GM12878 (cell line): ENCODE results near the gene TRIM71. TPM values are rescaled to one million over a fixed set of nuclear protein-coding genes. Genes with fewer than 3 reads are reported as not detected.

Experiments used
- ATAC-seq: fragments of 200-7000 bp; cut with Tn5 transposase; 3 replicates; pipeline ENCODE4 v1.9.1; 2020; ENCODE audit warnings: mild to moderate bottlenecking, moderate library complexity
- BruUV-seq: library from RNA; stranded (reverse); fragments of 400-500 nt; replicated peaks from 2 replicates; lab custom pipeline; 2021; lab: Mats Ljungman, UMichigan
- CTCF ChIA-PET: fragments of 300-600 bp; sonication (Branson Sonifier 250); formaldehyde crosslinking; extraction: SDS; loops from one replicate; lab custom pipeline; 2021; ENCODE audit warnings: inconsistent platforms; lab: Yijun Ruan, JAX
- POLR2A ChIA-PET: fragments of 350-600 bp; formaldehyde crosslinking; extraction: SDS; loops from one replicate; lab custom pipeline; 2021; ENCODE audit warnings: inconsistent platforms; lab: Charles Lee
- RAD21 ChIA-PET: fragments of 300-600 bp; sonication (Branson Sonifier 250); formaldehyde crosslinking; loops from one replicate; lab custom pipeline; 2023; ENCODE audit warnings: antibody characterized with exemption; ENCODE audit not compliant: unreplicated experiment; lab: Charles Lee
- SMC1A ChIA-PET: fragments of 300-600 bp; sonication (Branson Sonifier 250); formaldehyde crosslinking; loops from one replicate; lab custom pipeline; 2023; ENCODE audit not compliant: unreplicated experiment, uncharacterized antibody; lab: Charles Lee
- DNase-seq: peaks from one replicate; pipeline ENCODE4 v3.0.0-alpha.2; 2011; ENCODE audit warnings: low read depth, low spot score
- FAIRE-seq: peaks from 3 replicates; lab custom pipeline; 2011; peaks lifted over from hg19 to GRCh38; lab: Jason Lieb, UNC
- H2AFZ ChIP-seq: 2 replicates; pipeline ENCODE4 v1.6.0; 2011; ENCODE audit warnings: low read depth, low read length, control low read depth; ENCODE audit not compliant: control insufficient read depth
- H3K27ac ChIP-seq: 2 replicates; pipeline ENCODE4 v1.5.1; 2011; ENCODE audit warnings: control low read depth; ENCODE audit not compliant: control insufficient read depth, insufficient read depth
- H3K27me3 ChIP-seq, 2 experiments: replicated peaks in 1 of 2; 2 replicates each; pipeline versions ENCODE4 v1.6.0 to v1.6.1; 2011; ENCODE audit warnings: low read length in 1 of 2; ENCODE audit not compliant: control insufficient read depth in 2 of 2, insufficient read depth in 2 of 2
- H3K36me3 ChIP-seq, 2 experiments: 2 replicates each; pipeline ENCODE4 v1.5.1; 2011; ENCODE audit warnings: low read length in 1 of 2; ENCODE audit not compliant: control insufficient read depth in 2 of 2, insufficient read depth in 2 of 2
- H3K4me1 ChIP-seq: 2 replicates; pipeline ENCODE4 v1.6.1; 2011; ENCODE audit warnings: mild to moderate bottlenecking, low read length, moderate library complexity, mixed read lengths; ENCODE audit not compliant: control insufficient read depth, insufficient read depth
- H3K4me2 ChIP-seq: 2 replicates; pipeline ENCODE4 v1.6.0; 2011; ENCODE audit warnings: control low read depth; ENCODE audit not compliant: control insufficient read depth, insufficient read depth
- H3K4me3 ChIP-seq: fragments of 200-600 bp; sonication (generic); 2 replicates; pipeline ENCODE4 v1.5.1; 2016
- H3K79me2 ChIP-seq: 2 replicates; pipeline ENCODE4 v1.6.0; 2011; ENCODE audit warnings: low read length; ENCODE audit not compliant: control insufficient read depth, insufficient read depth
- H3K9ac ChIP-seq: 2 replicates; pipeline ENCODE4 v1.8.0; 2011; ENCODE audit warnings: low read length, control low read depth, mixed read lengths; ENCODE audit not compliant: control insufficient read depth, insufficient read depth
- H3K9me3 ChIP-seq: replicated peaks from 3 replicates; pipeline ENCODE4 v1.5.1; 2011; ENCODE audit warnings: mild to moderate bottlenecking, low read length; ENCODE audit not compliant: control insufficient read depth, insufficient read depth
- H4K20me1 ChIP-seq: 2 replicates; pipeline ENCODE4 v1.6.0; 2011; ENCODE audit not compliant: control insufficient read depth, insufficient read depth
- BCL11A ChIP-seq: IDR thresholded peaks from 2 replicates; pipeline ENCODE4 v1.6.1; 2011; ENCODE audit warnings: low read depth, low read length
- CHD4 ChIP-seq: fragments of 200-600 bp; sonication (generic); IDR thresholded peaks from 2 replicates; pipeline ENCODE4 v1.6.1; 2016; ENCODE audit warnings: mild to moderate bottlenecking
- CREM ChIP-seq: IDR thresholded peaks from 2 replicates; pipeline ENCODE4 v1.6.1; 2014; ENCODE audit warnings: antibody characterized with exemption, low read depth
- EED ChIP-seq: sonication (generic); IDR thresholded peaks from 2 replicates; pipeline ENCODE4 v1.6.1; 2016; ENCODE audit warnings: antibody characterized with exemption, low read depth
- EGR1 ChIP-seq, 2 experiments: IDR thresholded peaks; 1 replicate in 1 of 2; 2 replicates in 1 of 2; pipeline ENCODE4 v1.6.1; 2011 to 2012; ENCODE audit warnings: low read depth in 2 of 2, low read length in 2 of 2, borderline replicate concordance in 1 of 2, mild to moderate bottlenecking in 1 of 2, moderate library complexity in 1 of 2
- IKZF2 ChIP-seq, 2 experiments: fragments of 450-650 bp; IDR thresholded peaks; 2 replicates each; pipeline ENCODE4 v1.6.1; 2017; ENCODE audit warnings: mild to moderate bottlenecking in 2 of 2, moderate library complexity in 2 of 2
- KLF5 ChIP-seq: fragments of 450-650 bp; IDR thresholded peaks from 2 replicates; pipeline ENCODE4 v1.6.1; 2014; ENCODE audit warnings: mild to moderate bottlenecking; ENCODE audit not compliant: partially characterized antibody
- MEF2A ChIP-seq: IDR thresholded peaks from 2 replicates; pipeline ENCODE4 v1.6.1; 2011; ENCODE audit warnings: low read depth, mild to moderate bottlenecking, low read length, moderate library complexity; ENCODE audit not compliant: insufficient read depth
- NFIC ChIP-seq: IDR thresholded peaks from 2 replicates; pipeline ENCODE4 v1.6.1; 2012; ENCODE audit warnings: low read depth, mild to moderate bottlenecking, inconsistent platforms, low read length, moderate library complexity
- RB1 ChIP-seq: fragments of 450-650 bp; formaldehyde crosslinking; IDR thresholded peaks from 2 replicates; pipeline ENCODE4 v1.6.1; 2017; ENCODE audit warnings: mild to moderate bottlenecking, borderline replicate concordance
- RBBP5 ChIP-seq: fragments of 200-600 bp; sonication (generic); conservative IDR thresholded peaks from 2 replicates; pipeline ENCODE4 v1.6.1; 2016
- RELA ChIP-seq: fragments of 450-650 bp; IDR thresholded peaks from 2 replicates; pipeline ENCODE4 v1.8.0; 2014; ENCODE audit warnings: borderline replicate concordance; ENCODE audit not compliant: partially characterized antibody
- SMAD1 ChIP-seq: fragments of 450-650 bp; IDR thresholded peaks from 2 replicates; pipeline ENCODE4 v1.6.1; 2018; ENCODE audit warnings: mild to moderate bottlenecking, low read depth; ENCODE audit not compliant: partially characterized antibody
- SPI1 ChIP-seq: IDR thresholded peaks from 2 replicates; pipeline ENCODE4 v1.6.1; 2011; ENCODE audit warnings: low read depth, mild to moderate bottlenecking, low read length, moderate library complexity, borderline replicate concordance; ENCODE audit not compliant: insufficient read depth
- SUPT20H ChIP-seq: IDR thresholded peaks from 2 replicates; pipeline ENCODE4 v1.6.1; 2011; ENCODE audit warnings: low read depth, mild to moderate bottlenecking, low read length, moderate library complexity, borderline replicate concordance; ENCODE audit not compliant: control insufficient read depth
- TAF1 ChIP-seq: IDR thresholded peaks from 2 replicates; pipeline ENCODE4 v1.6.1; 2011; ENCODE audit warnings: mild to moderate bottlenecking, low read depth, low read length, borderline replicate concordance
- TARDBP ChIP-seq: IDR thresholded peaks from 2 replicates; pipeline ENCODE4 v1.6.1; 2016; ENCODE audit warnings: borderline replicate concordance
- ZNF274 ChIP-seq: IDR thresholded peaks from one replicate; pipeline ENCODE4 v1.8.0; 2011; ENCODE audit not compliant: insufficient read length, insufficient read depth
- WGBS: methylation state at CpG from one replicate; pipeline ENCODE4 v1.1.6; 2016; ENCODE audit warnings: low lambda C conversion rate; ENCODE audit not compliant: insufficient replicate concordance, insufficient coverage; ENCODE audit errors: missing lambda C conversion rate; 5-methylcytosine and 5-hydroxymethylcytosine counted together
- in situ Hi-C: fragments of 300-500 bp; cut with MboI; formaldehyde crosslinking; loops from 9 replicates; pipeline ENCODE4 v1.14.3; 2018; ENCODE audit warnings: mixed read lengths
- intact Hi-C: fragments of 100-400 bp; cut with micrococcal nuclease; formaldehyde crosslinking; loops from one replicate; pipeline ENCODE4 v1.14.2; 2022; ENCODE audit not compliant: unreplicated experiment
- polyA plus RNA-seq, 11 experiments: library from polyadenylated mRNA; depleted of rRNA in 4 of 11; unstranded in 6 of 11; stranded (reverse) in 5 of 11; fragments of >200 nt; fragmentation: Nextera tagmentation in 4 of 11; fragmentation: Illumina TruSeq in 1 of 11; extraction: Ambion mirVana in 4 of 11; extraction: Trizol in 1 of 11; gene quantifications; 1 replicate in 1 of 11; 2 replicates in 10 of 11; pipeline versions ENCODE4 v1.2.1 to v1.2.3, GENCODE V29; 2011 to 2016; ENCODE audit warnings: inconsistent platforms in 2 of 11, missing spikeins in 2 of 11, low read depth in 1 of 11
- total RNA-seq, 4 experiments: library from RNA; depleted of rRNA in 3 of 4; stranded (reverse); fragments of >200 nt in 3 of 4; fragmentation: Illumina TruSeq in 1 of 4; extraction: Trizol in 1 of 4; gene quantifications; 2 replicates each; pipeline versions ENCODE4 v1.2.1 to v1.2.3, GENCODE V29; 2013 to 2021
- TF ChIP-seq, protein P1 (sequence below): fragments of 450-650 bp; IDR thresholded peaks from 2 replicates; pipeline ENCODE4 v1.6.1; 2017; ENCODE audit warnings: mild to moderate bottlenecking, low read depth, inconsistent platforms; ENCODE audit not compliant: poor library complexity, severe bottlenecking

TRIM71 gene
- total and polyA plus RNA-seq, 10 of the 15 experiments (the other 5 are each of a cell fraction or from before 2014, with no cell fraction given): 0.02 to 1.8 (median 0.16) TPM

DNA sequence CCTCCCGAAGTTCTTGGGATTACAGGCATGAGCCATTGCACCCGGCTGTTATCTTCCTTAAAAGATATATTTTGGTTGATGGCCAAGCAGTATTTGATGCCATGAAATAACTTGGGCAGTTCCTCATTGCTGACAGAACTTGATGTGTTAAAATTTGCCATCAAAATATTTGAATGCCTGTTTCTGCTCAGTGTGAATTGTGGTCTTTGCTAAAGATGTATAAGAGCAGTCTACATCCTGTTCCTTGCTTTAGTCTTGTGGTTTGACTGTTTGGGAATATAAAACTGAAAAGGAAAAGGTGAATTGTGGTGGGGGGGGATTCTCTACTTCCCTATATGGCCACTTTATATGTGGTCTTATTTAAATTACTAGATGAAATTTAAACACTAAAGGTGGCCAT, 14.0 kb downstream of the TRIM71 start:
- ATAC-seq (no peak), DNase-seq (no peak), FAIRE-seq (no peak)
- Histone ChIP-seq H3K4me1 (no peaks in the 10 kb centered on the region), H4K20me1 (no peaks in the 10 kb centered on the region), H3K27ac (no peak overlapping the region), H3K4me2 (no peak overlapping the region), H3K4me3 (no peak overlapping the region), H3K27me3 (no peaks in the 10 kb centered on the region; a peak in 1 of 4 replicates), H3K36me3 (no peaks in the 10 kb centered on the region), H3K9ac (no peak overlapping the region), H2AFZ (no peak overlapping the region), H3K79me2 (no peaks in the 10 kb centered on the region), H3K9me3 (no peaks in the 10 kb centered on the region)
- WGBS: 19% methylated on average over 2 of the region's 2 CpGs
- ChIA-PET POLR2A (no interaction called here), RAD21 (no interaction called here), SMC1A (interaction anchor here (0.8 to 1.2 kb wide), 2 partner anchors 11 to 17 kb away, joined by 3 read pairs; no protein-coding TSS in a partner anchor), CTCF (no interaction called here)
- intact Hi-C loops: no loop called here
- TF ChIP-seq RBBP5: no peak
- TF ChIP-seq TARDBP: no peak
- TF ChIP-seq SMAD1: no peak
- no peak for TF ChIP-seq EED
- no peak for TF ChIP-seq CHD4
- no peak for TF ChIP-seq NFIC
- TF ChIP-seq, protein P1, sequence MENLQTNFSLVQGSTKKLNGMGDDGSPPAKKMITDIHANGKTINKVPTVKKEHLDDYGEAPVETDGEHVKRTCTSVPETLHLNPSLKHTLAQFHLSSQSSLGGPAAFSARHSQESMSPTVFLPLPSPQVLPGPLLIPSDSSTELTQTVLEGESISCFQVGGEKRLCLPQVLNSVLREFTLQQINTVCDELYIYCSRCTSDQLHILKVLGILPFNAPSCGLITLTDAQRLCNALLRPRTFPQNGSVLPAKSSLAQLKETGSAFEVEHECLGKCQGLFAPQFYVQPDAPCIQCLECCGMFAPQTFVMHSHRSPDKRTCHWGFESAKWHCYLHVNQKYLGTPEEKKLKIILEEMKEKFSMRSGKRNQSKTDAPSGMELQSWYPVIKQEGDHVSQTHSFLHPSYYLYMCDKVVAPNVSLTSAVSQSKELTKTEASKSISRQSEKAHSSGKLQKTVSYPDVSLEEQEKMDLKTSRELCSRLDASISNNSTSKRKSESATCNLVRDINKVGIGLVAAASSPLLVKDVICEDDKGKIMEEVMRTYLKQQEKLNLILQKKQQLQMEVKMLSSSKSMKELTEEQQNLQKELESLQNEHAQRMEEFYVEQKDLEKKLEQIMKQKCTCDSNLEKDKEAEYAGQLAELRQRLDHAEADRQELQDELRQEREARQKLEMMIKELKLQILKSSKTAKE: no peak
- no peak for TF ChIP-seq MEF2A
- TF ChIP-seq RB1: no peak
- no peak for TF ChIP-seq SPI1
- no peak for TF ChIP-seq IKZF2 (IDR thresholded peaks at IDR 0.05)
- no peak for TF ChIP-seq ZNF274
- no peak for TF ChIP-seq BCL11A
- TF ChIP-seq RELA: no peak
- no peak for TF ChIP-seq TAF1
- no peak for TF ChIP-seq EGR1 (IDR thresholded peaks at IDR 0.05; ENCODE audit: borderline replicate concordance in 1 of 2, low read depth in 2 of 2, low read length in 2 of 2)
- no peak for TF ChIP-seq KLF5
- no peak for TF ChIP-seq CREM
- no peak for TF ChIP-seq SUPT20H
- in situ Hi-C loops: no loop called here
- no TSS peak for BruUV-seq
